Stomach (tissue), 9 donors: ENCODE results near the gene PINK1. TPM values are rescaled to one million over a fixed set of nuclear protein-coding genes. Genes with fewer than 3 reads are reported as not detected.

Source experiments
- DNase-seq, 2 donors: peaks; one replicate each; pipeline versions ENCODE4 v3.0.0 to v3.0.0-alpha.2; 2013 to 2019
- H3K27ac ChIP-seq, 5 donors: fragments of 200-600 bp in 4 of 5; sonication (generic) in 4 of 5; one replicate each; pipeline ENCODE4 v1.5.1; 2013 to 2019; ENCODE audit warnings: mild to moderate bottlenecking in 1 of 5, moderate library complexity in 1 of 5
- H3K27me3 ChIP-seq, 3 donors: fragments of 200-600 bp; sonication (generic); one replicate each; pipeline ENCODE4 v1.5.1; 2017 to 2019; ENCODE audit warnings: mixed run types in 1 of 3
- H3K36me3 ChIP-seq, 4 donors: fragments of 200-600 bp; sonication (generic); 1 replicate in 3 of 4; 2 replicates in 1 of 4; pipeline ENCODE4 v1.5.1; 2016 to 2019
- H3K4me1 ChIP-seq, 4 donors: fragments of 200-600 bp; sonication (generic); one replicate each; pipeline ENCODE4 v1.5.1; 2016 to 2019
- H3K4me3 ChIP-seq, 4 donors: fragments of 200-600 bp; sonication (generic) in 3 of 4; one replicate each; pipeline ENCODE4 v1.5.1; 2016 to 2019; ENCODE audit warnings: mild to moderate bottlenecking in 1 of 4
- H3K9me3 ChIP-seq, 4 donors: fragments of 200-600 bp; sonication (generic); one replicate each; pipeline ENCODE4 v1.5.1; 2016 to 2019
- CTCF ChIP-seq, 7 experiments: fragments of 450-650 bp in 4 of 7; fragments of 200-600 bp in 3 of 7; sonication (generic) in 3 of 7; IDR thresholded peaks; one replicate each; pipeline ENCODE4 v1.5.1; 2016 to 2019; ENCODE audit warnings: antibody characterized with exemption in 7 of 7, control low read depth in 2 of 7, mild to moderate bottlenecking in 1 of 7
- EP300 ChIP-seq: sonication (generic); formaldehyde crosslinking; IDR thresholded peaks from one replicate; pipeline ENCODE4 v1.6.1; 2017; ENCODE audit warnings: antibody characterized with exemption
- POLR2A ChIP-seq, 4 donors: fragments of 450-650 bp; IDR thresholded peaks; one replicate each; pipeline ENCODE4 v1.6.1; 2016; ENCODE audit warnings: antibody characterized with exemption in 4 of 4, control low read depth in 2 of 4, mild to moderate bottlenecking in 1 of 4, moderate library complexity in 1 of 4
- POLR2AphosphoS5 ChIP-seq, 3 donors: sonication (generic); formaldehyde crosslinking; IDR thresholded peaks; one replicate each; pipeline ENCODE4 v1.6.1; 2016; ENCODE audit warnings: antibody characterized with exemption in 3 of 3
- WGBS, 5 donors: extraction: QIAGEN DNeasy Blood & Tissue Kit in 3 of 5; methylation state at CpG; one replicate each; pipeline versions ENCODE4 v1.1.5 to v1.1.7; 2013 to 2018; 5-methylcytosine and 5-hydroxymethylcytosine counted together
- intact Hi-C: fragments of 100-400 bp; cut with DNase I; formaldehyde crosslinking; loops from one replicate; pipeline ENCODE4 v1.15.1; 2023; ENCODE audit warnings: low total_unique reads
- polyA plus RNA-seq, 3 donors: library from polyadenylated mRNA; stranded (reverse); fragments of 200-250 nt; gene quantifications; one replicate each; pipeline ENCODE4 v1.2.3, GENCODE V29; 2013
- total RNA-seq, 5 donors: library from RNA; depleted of rRNA; stranded (reverse); fragments of >200 nt; gene quantifications; one replicate each; pipeline versions ENCODE4 v1.1.0 to v1.2.3, GENCODE V29; 2014 to 2016
- donor health status: healthy with polysubstance abuse.
- donor health status: Bipolar disorder and iron deficiency.
- donor health status: healthy.

The PINK1 gene
- total and polyA plus RNA-seq, 8 donors = 21.0 to 169 (median 53.8) TPM

DNA sequence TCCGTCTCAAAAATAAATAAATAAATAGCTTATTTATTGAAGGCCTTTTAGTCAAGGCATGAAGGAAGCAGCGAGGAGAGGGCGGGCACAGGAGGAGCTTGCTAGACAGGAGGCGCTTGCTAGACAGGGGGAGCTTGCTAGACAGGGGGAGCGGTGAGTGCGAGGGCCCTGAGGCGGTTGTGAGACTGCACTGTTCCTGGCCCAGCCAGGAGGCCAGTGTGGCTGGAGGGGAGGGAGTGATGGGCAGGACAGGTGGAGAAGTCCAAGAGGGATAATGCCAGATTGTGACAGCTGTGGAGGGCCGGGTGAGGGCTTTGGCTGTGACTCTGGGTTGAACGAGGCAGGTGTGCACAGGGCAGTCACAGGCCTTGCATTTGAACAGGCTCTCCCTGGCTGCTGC lies 66.3 kb downstream of the PINK1 start:
- no peak overlapping the region for H3K4me3 ChIP-seq
- H3K27ac ChIP-seq = no peak overlapping the region
- no peaks in the 10 kb centered on the region for H3K27me3 ChIP-seq
- 82 to 87% (median 86%) methylated on average over 9 of the region's 9 CpGs for WGBS, 5 donors
- TF ChIP-seq CTCF (IDR thresholded peaks at IDR 0.05) (no peak), POLR2AphosphoS5 (IDR thresholded peaks at IDR 0.05) (no peak), POLR2A (IDR thresholded peaks at IDR 0.05) (no peak), EP300 (no peak)
- intact Hi-C loops = loop anchor here (10.0 kb wide), 2 partner anchors 275 to 495 kb away; no protein-coding TSS in a partner anchor
- H3K36me3 ChIP-seq = no peaks in the 10 kb centered on the region
- H3K4me1 ChIP-seq = peaks cover 0 to 16% (median 13%) of the 10 kb centered on the region in 4 donors
- DNase-seq = no peak
- H3K9me3 ChIP-seq = no peaks in the 10 kb centered on the region

DNA sequence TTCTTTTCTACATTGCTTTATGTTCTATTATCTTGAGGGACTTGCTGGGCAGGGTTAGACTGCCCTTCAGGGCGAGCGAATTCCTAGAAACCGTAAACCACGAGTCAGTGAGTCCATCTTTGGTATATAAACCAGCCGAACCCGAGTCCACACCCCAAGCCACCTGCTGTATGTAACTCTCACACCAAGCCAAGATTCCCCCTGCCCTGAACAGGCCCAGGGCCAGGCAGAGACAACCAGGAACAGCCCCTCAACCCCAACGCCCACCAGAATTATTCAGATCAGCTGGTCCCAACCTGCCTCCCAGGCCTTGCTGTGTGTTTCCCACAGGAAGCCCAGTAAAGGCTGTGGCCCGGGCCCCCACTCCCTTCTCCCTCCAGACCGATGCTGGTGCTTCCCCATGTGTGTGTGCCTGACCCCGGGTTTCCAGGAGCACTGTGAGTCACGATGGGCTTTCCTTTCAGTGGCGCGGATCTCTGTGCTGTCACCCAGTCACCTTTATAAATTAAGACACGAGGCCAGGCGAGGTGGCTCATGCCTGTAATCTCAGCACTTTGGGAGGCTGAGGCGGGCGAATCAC lies 67.5 kb downstream of the PINK1 start:
- Histone ChIP-seq H3K27me3 (no peaks in the 10 kb centered on the region), H3K36me3 (no peaks in the 10 kb centered on the region), H3K4me1 (peaks cover 0 to 16% (median 13%) of the 10 kb centered on the region in 4 donors), H3K27ac (no peak overlapping the region), H3K9me3 (no peaks in the 10 kb centered on the region), H3K4me3 (no peak overlapping the region)
- no peak for TF ChIP-seq CTCF (IDR thresholded peaks at IDR 0.05)
- TF ChIP-seq POLR2A (IDR thresholded peaks at IDR 0.05) = no peak
- TF ChIP-seq POLR2AphosphoS5 (IDR thresholded peaks at IDR 0.05) = no peak
- TF ChIP-seq EP300 = no peak
- 81 to 85% (median 84%) methylated on average over 16 to 17 of the region's 17 CpGs for WGBS, 5 donors
- no peak for DNase-seq
- intact Hi-C loops = no loop called here

Other genes starting within 250 kb of the PINK1 start
- 100 to 1,000 TPM in 1 of 5 donors, 10 to 100 TPM in 3, 1 to 10 TPM in 1; 8.2 to 195 (median 13.0) TPM for gene CAMK2N1, start 147.2 kb upstream of the PINK1 start, total RNA-seq
- 10 to 100 TPM; 11.0 to 20.2 (median 11.3) TPM for gene CAMK2N1, start 147.2 kb upstream of the PINK1 start, polyA plus RNA-seq
- 10 to 100 TPM in 4 of 5 donors, 1 to 10 TPM in 1; 4.0 to 53.1 (median 16.7) TPM for gene MUL1, start 125.3 kb upstream of the PINK1 start, total RNA-seq
- 1 to 10 TPM; 3.7 to 9.8 (median 8.2) TPM for gene MUL1, start 125.3 kb upstream of the PINK1 start, polyA plus RNA-seq
- gene FAM43B, start 80.9 kb upstream of the PINK1 start, total RNA-seq = not detected
- under 1 TPM in 2 of 3 donors, not detected in 1; 0.05 to 0.25 TPM for gene FAM43B, start 80.9 kb upstream of the PINK1 start, polyA plus RNA-seq
- gene CDA, start 44.4 kb upstream of the PINK1 start, total RNA-seq = 1 to 10 TPM in 1 of 5 donors, not detected in 4; 1.3 TPM
- gene CDA, start 44.4 kb upstream of the PINK1 start, polyA plus RNA-seq = 1 to 10 TPM in 2 of 3 donors, not detected in 1; 6.0 to 8.4 TPM
- 100 to 1,000 TPM in 2 of 5 donors, 10 to 100 TPM in 3; 38.5 to 227 (median 88.1) TPM for gene DDOST, start 27.9 kb downstream of the PINK1 start, total RNA-seq
- gene DDOST, start 27.9 kb downstream of the PINK1 start, polyA plus RNA-seq = 100 to 1,000 TPM in 2 of 3 donors, 10 to 100 TPM in 1; 84.6 to 119 (median 117) TPM
- 1 to 10 TPM in 2 of 5 donors, not detected in 3; 1.3 to 1.5 TPM for gene KIF17, start 84.5 kb downstream of the PINK1 start, total RNA-seq
- gene KIF17, start 84.5 kb downstream of the PINK1 start, polyA plus RNA-seq = 1 to 10 TPM in 1 of 3 donors, under 1 TPM in 2; 0.56 to 1.4 (median 0.78) TPM
- 1 to 10 TPM in 1 of 5 donors, under 1 TPM in 1, not detected in 3; 0.29 to 7.0 TPM for gene SH2D5, start 99.2 kb downstream of the PINK1 start, total RNA-seq
- under 1 TPM in 2 of 3 donors, not detected in 1; 0.18 to 0.44 TPM for gene SH2D5, start 99.2 kb downstream of the PINK1 start, polyA plus RNA-seq
- gene HP1BP3, start 153.8 kb downstream of the PINK1 start, total RNA-seq = 100 to 1,000 TPM; 209 to 649 (median 290) TPM
- 10 to 100 TPM; 55.2 to 78.8 (median 76.6) TPM for gene HP1BP3, start 153.8 kb downstream of the PINK1 start, polyA plus RNA-seq